Keratinocyte (primary cell): Measurements from ENCODE around the gene RPS16. TPM values are rescaled to one million over a fixed set of nuclear protein-coding genes. Genes with fewer than 3 reads are reported as not detected.

Source experiments
- DNase-seq: peaks from one replicate; pipeline ENCODE4 v3.0.0-alpha.2; 2011; ENCODE audit warnings: low read depth, missing footprints, low spot score
- FAIRE-seq: peaks from 2 replicates; lab custom pipeline; 2011; peaks lifted over from hg19 to GRCh38; lab: Jason Lieb, UNC
- H2AFZ ChIP-seq: 2 replicates; pipeline ENCODE4 v1.6.0; 2012; ENCODE audit warnings: low read length, control low read depth, inconsistent platforms; ENCODE audit not compliant: control insufficient read depth
- H3K27ac ChIP-seq: 2 replicates; pipeline ENCODE4 v1.5.1; 2011; ENCODE audit warnings: low read length; ENCODE audit not compliant: control insufficient read depth, insufficient read depth
- H3K27me3 ChIP-seq: 3 replicates; pipeline ENCODE4 v1.6.0; 2011; ENCODE audit warnings: low read length; ENCODE audit not compliant: control insufficient read depth, insufficient read depth; ENCODE audit errors: extremely low read depth
- H3K36me3 ChIP-seq, 2 experiments: 2 replicates in 1 of 2; 3 replicates in 1 of 2; pipeline ENCODE4 v1.5.1; 2011; ENCODE audit warnings: low read length in 2 of 2, mild to moderate bottlenecking in 1 of 2; ENCODE audit not compliant: control insufficient read depth in 2 of 2, insufficient read depth in 2 of 2; ENCODE audit errors: extremely low read depth in 1 of 2
- H3K4me1 ChIP-seq: 3 replicates; pipeline ENCODE4 v1.5.1; 2011; ENCODE audit warnings: low read length; ENCODE audit not compliant: control insufficient read depth, insufficient read depth; ENCODE audit errors: extremely low read depth
- H3K4me2 ChIP-seq: 3 replicates; pipeline ENCODE4 v1.6.0; 2011; ENCODE audit warnings: low read depth, low read length; ENCODE audit not compliant: control insufficient read depth, insufficient read depth; ENCODE audit errors: extremely low read depth
- H3K4me3 ChIP-seq, 3 experiments: fragments of 200-600 bp in 1 of 3; sonication (generic) in 1 of 3; 2 replicates in 2 of 3; 3 replicates in 1 of 3; pipeline ENCODE4 v1.5.1; 2011 to 2016; ENCODE audit warnings: low read length in 3 of 3, mild to moderate bottlenecking in 3 of 3, control low read depth in 2 of 3, inconsistent platforms in 1 of 3, low read depth in 1 of 3, mixed read lengths in 1 of 3, mixed run types in 1 of 3, moderate library complexity in 1 of 3; ENCODE audit not compliant: control insufficient read depth in 2 of 3, insufficient read depth in 2 of 3; ENCODE audit errors: extremely low read depth in 1 of 3
- H3K79me2 ChIP-seq: 2 replicates; pipeline ENCODE4 v1.6.0; 2012; ENCODE audit warnings: low read length; ENCODE audit not compliant: control insufficient read depth, insufficient read depth
- H3K9ac ChIP-seq: 3 replicates; pipeline ENCODE4 v1.6.0; 2011; ENCODE audit warnings: low read length; ENCODE audit not compliant: control insufficient read depth, insufficient read depth; ENCODE audit errors: extremely low read depth
- H3K9me1 ChIP-seq: 3 replicates; pipeline ENCODE4 v1.6.0; 2011; ENCODE audit warnings: low read length; ENCODE audit not compliant: control insufficient read depth, insufficient read depth; ENCODE audit errors: extremely low read depth
- H3K9me3 ChIP-seq: 2 replicates; pipeline ENCODE4 v1.5.1; 2012; ENCODE audit warnings: low read depth, low read length; ENCODE audit not compliant: control insufficient read depth
- H4K20me1 ChIP-seq: 3 replicates; pipeline ENCODE4 v1.6.0; 2011; ENCODE audit warnings: low read length; ENCODE audit not compliant: control insufficient read depth, insufficient read depth; ENCODE audit errors: extremely low read depth
- CTCF ChIP-seq, 3 experiments: IDR thresholded peaks in 1 of 3; conservative IDR thresholded peaks in 1 of 3; optimal IDR thresholded peaks in 1 of 3; 2 replicates in 2 of 3; 3 replicates in 1 of 3; pipeline versions ENCODE3 to v1.5.1; 2011; ENCODE audit warnings: low read length in 3 of 3, mild to moderate bottlenecking in 3 of 3, moderate library complexity in 2 of 3, control low read depth in 1 of 3, inconsistent platforms in 1 of 3; ENCODE audit not compliant: insufficient read depth in 2 of 3; ENCODE audit errors: extremely low read depth in 1 of 3
- EZH2 ChIP-seq: IDR thresholded peaks from one replicate; pipeline ENCODE4 v1.6.1; 2012; ENCODE audit warnings: inconsistent platforms, mild to moderate bottlenecking, low read length, moderate library complexity
- dilution Hi-C: fragments of 300-500 bp; cut with MboI; formaldehyde crosslinking; loops from one replicate; pipeline ENCODE4 v1.7.0; 2020; ENCODE audit warnings: low sequenced_read_pairs; ENCODE audit not compliant: extremely low pct_ligation_motif_present
- polyA plus RNA-seq, 5 experiments: library from polyadenylated mRNA; depleted of rRNA in 3 of 5; stranded (reverse) in 3 of 5; stranded (forward) in 1 of 5; unstranded in 1 of 5; fragments of >200 nt; gene quantifications; 1 replicate in 1 of 5; 2 replicates in 3 of 5; 3 replicates in 1 of 5; pipeline versions ENCODE4 v1.2.1 to v1.2.3, GENCODE V29; 2011 to 2012; ENCODE audit warnings: missing spikeins in 2 of 5, low read depth in 1 of 5, low replicate concordance in 1 of 5

Gene RPS16
- polyA plus RNA-seq, 1 donor (not counting 4 experiments of a cell fraction or from before 2014, with no cell fraction given) = 1,323 TPM

GRCh38 chr19:39471756-39472536 lies 36.2 kb upstream of the RPS16 start:
- Histone ChIP-seq H4K20me1 (no peaks in the 10 kb centered on the region), H3K9me3 (no peaks in the 10 kb centered on the region), H3K4me2 (no peak overlapping the region), H3K9me1 (no peaks in the 10 kb centered on the region), H3K27me3 (no peaks in the 10 kb centered on the region), H3K27ac (no peak overlapping the region), H3K4me1 (no peaks in the 10 kb centered on the region), H3K4me3 (no peak overlapping the region), H3K9ac (no peak overlapping the region), H2AFZ (no peak overlapping the region), H3K36me3 (peaks cover 65 to 81% of the 10 kb centered on the region in 2 experiments), H3K79me2 (no peaks in the 10 kb centered on the region)
- DNase-seq (no peak), FAIRE-seq (no peak)
- TF ChIP-seq EZH2 = no peak
- no peak for TF ChIP-seq CTCF (optimal IDR thresholded peaks at IDR 0.05 in 1 of 3, IDR thresholded peaks at IDR 0.05 in 1 of 3, conservative IDR thresholded peaks at IDR 0.05 in 1 of 3; ENCODE audit: extremely low read depth in 1 of 3, insufficient read depth in 2 of 3, low read length in 3 of 3)
- dilution Hi-C loops = no loop called here

GRCh38 chr19:39470724-39471339 lies 35.1 kb upstream of the RPS16 start:
- Histone ChIP-seq H3K4me2 (no peak overlapping the region), H3K27me3 (no peaks in the 10 kb centered on the region), H3K9me1 (no peaks in the 10 kb centered on the region), H3K4me3 (no peak overlapping the region), H3K27ac (no peak overlapping the region), H3K36me3 (peaks cover 63 to 80% of the 10 kb centered on the region in 2 experiments), H2AFZ (no peak overlapping the region), H3K9me3 (no peaks in the 10 kb centered on the region), H3K9ac (no peak overlapping the region), H4K20me1 (no peaks in the 10 kb centered on the region), H3K79me2 (no peaks in the 10 kb centered on the region), H3K4me1 (no peaks in the 10 kb centered on the region)
- FAIRE-seq = no peak
- dilution Hi-C loops = no loop called here
- no peak for DNase-seq
- no peak for TF ChIP-seq EZH2
- TF ChIP-seq CTCF (optimal IDR thresholded peaks at IDR 0.05 in 1 of 3, IDR thresholded peaks at IDR 0.05 in 1 of 3, conservative IDR thresholded peaks at IDR 0.05 in 1 of 3; ENCODE audit: extremely low read depth in 1 of 3, insufficient read depth in 2 of 3, low read length in 3 of 3) = no peak
